AG09319 (cell line): ENCODE measurements around the gene BLVRA.

Experiments used
- DNase-seq: peaks from one replicate; pipeline ENCODE4 v3.0.0-alpha.2; 2010; ENCODE audit warnings: low read depth; ENCODE audit errors: extremely low read depth
- TF ChIP-seq, protein P1 (sequence below): IDR thresholded peaks from 2 replicates; pipeline ENCODE4 v1.5.1; 2011; ENCODE audit warnings: low read depth, mild to moderate bottlenecking, inconsistent platforms, low read length, moderate library complexity

Gene BLVRA

DNA sequence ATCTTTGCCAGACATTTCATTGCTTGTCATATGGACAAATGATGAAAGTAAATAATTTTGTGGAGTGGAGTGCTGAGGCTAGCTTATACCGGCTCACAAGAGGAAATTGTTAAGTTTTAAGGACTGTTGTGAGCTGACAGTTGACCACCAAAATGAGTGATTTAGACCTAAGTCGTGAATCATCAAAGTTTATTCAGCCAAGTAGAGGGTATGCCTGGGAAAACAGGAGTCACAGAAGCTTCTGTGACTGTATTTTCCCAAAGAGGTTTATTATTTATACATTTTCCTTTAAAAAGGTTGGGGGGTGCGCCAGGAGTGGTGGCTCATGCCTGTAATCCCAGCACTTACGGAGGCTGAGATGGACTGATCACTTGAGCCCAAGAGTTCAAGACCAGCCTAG is 89.0 kb downstream of the BLVRA start:
- DNase-seq, result no peak

DNA sequence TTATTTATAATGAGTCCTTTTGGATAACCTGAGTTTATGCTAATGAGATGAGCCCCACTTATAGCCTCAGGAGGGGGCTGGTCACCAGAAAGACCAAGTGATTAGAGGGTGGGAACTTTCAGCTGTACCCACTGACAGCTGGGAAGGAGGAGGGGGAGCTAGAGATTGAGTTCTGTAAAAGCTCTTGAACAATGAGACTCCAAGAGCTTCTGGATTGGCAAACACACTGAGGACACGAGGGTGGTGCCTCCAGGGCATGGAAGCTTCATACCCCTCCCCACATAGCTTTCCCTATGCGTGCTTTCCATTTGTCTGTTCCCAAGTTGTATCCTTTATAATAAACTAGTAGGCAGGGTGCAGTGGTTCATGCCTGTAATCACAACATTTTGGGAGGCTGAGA is 90.6 kb downstream of the BLVRA start:
- TF ChIP-seq, protein P1, sequence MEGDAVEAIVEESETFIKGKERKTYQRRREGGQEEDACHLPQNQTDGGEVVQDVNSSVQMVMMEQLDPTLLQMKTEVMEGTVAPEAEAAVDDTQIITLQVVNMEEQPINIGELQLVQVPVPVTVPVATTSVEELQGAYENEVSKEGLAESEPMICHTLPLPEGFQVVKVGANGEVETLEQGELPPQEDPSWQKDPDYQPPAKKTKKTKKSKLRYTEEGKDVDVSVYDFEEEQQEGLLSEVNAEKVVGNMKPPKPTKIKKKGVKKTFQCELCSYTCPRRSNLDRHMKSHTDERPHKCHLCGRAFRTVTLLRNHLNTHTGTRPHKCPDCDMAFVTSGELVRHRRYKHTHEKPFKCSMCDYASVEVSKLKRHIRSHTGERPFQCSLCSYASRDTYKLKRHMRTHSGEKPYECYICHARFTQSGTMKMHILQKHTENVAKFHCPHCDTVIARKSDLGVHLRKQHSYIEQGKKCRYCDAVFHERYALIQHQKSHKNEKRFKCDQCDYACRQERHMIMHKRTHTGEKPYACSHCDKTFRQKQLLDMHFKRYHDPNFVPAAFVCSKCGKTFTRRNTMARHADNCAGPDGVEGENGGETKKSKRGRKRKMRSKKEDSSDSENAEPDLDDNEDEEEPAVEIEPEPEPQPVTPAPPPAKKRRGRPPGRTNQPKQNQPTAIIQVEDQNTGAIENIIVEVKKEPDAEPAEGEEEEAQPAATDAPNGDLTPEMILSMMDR, result no peak
- DNase-seq, result no peak

More for the DNA sequence above, 89.0 kb downstream of the BLVRA start:
- TF ChIP-seq, protein P1, result no peak

- TF ChIP-seq, protein P1, result no peak
- DNase-seq, result peak; percentile 19
Observed at GRCh38 chr7:43850348-43851116, 92.1 kb downstream of the BLVRA start.

DNA sequence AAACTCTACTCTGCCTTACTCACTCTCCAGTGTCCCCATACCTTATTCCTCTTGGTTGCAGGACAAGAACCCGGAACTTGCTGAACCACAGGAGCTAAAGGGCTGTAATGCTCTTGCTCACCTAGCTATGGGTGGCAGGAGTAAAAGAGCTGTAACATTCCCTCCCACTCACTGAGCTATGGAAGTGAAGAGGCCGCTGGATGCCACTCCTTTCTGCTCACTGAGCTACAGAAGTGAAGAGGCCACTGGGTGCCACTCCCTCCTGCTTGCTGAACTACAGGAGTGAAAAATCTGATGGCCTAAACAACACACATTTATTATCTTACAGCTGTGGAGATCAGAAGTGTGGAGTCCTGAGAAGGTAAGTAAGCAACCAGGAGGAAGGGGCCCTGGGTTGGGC is 93.3 kb downstream of the BLVRA start:
- TF ChIP-seq, protein P1, result no peak
- DNase-seq, result no peak

- TF ChIP-seq, protein P1, result no peak
- no peak for DNase-seq
Observed at GRCh38 chr7:43855176-43855575, 96.7 kb downstream of the BLVRA start.

DNA sequence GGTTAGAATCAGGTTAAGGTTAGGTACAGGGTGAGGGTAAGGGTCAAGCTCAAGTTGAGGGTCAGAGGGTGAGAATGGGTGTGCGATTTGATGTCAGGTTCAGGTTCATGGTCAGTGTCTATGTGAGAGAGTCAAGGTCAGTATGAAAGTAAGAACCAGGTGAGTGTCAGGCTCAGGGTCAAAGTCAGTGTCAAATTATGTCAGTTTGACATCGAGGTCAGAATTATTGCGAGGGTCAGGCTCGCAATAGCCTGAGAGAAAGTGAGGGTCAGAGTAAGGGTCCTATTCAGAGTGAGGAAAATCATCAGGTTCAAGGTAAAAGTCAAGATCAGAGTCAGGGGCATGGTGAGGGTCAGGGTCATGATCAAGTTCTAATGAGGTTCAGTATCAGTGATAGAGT is 97.8 kb downstream of the BLVRA start:
- TF ChIP-seq, protein P1, result no peak
- no peak for DNase-seq
